GM20000 (cell line): ENCODE measurements around the gene DCC.

Experiments
- DNase-seq: peaks from one replicate; pipeline ENCODE4 v3.0.0; 2012; ENCODE audit warnings: low spot score
- TF ChIP-seq, protein P1 (sequence below): IDR thresholded peaks from 2 replicates; pipeline ENCODE4 v1.5.1; 2012; ENCODE audit warnings: mild to moderate bottlenecking, control low read depth; ENCODE audit errors: extremely low read depth, missing control alignments

DCC gene

DNA sequence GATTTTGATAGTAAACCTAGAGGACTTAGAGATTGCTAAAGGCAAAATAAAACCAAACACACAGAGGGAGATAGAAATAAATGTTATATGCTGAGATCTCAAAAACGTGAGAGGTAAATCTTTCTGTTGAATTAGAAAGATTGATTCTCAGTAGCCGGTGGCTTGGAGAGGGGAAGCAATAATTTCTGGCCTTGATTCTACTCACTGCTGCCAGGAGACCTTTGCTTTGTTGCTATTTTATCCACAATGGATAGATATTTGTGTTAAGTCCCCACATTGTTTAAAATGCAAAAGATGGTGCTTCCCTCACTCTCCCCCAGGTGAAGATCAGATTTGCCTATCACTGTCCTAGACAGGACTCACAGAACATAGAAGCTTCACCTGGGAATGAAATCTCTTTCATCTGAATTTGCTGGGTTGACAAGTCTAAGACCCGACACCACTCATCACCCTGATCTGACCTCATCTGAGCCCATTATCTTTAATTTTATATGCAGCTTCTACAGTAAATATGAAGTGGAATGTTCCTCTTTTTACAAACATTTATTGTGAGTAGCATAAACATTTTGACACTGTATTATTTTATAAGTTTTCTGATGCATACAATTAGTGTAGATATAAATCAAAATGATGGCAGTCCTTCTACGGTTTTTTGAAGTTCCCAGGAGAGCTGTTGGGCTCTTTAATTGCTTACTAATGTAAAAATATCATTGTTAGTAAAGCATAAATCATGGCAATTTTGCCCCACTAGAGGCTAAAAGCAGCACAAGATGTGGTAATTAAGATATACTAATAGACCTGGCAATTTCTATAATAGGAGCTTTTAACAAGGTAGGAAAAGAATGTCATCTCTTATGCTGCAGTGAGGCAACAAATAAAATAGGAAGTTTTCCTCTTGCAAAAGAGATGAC is 149.7 kb downstream of the DCC start:
- no peak for DNase-seq
- TF ChIP-seq, protein P1, sequence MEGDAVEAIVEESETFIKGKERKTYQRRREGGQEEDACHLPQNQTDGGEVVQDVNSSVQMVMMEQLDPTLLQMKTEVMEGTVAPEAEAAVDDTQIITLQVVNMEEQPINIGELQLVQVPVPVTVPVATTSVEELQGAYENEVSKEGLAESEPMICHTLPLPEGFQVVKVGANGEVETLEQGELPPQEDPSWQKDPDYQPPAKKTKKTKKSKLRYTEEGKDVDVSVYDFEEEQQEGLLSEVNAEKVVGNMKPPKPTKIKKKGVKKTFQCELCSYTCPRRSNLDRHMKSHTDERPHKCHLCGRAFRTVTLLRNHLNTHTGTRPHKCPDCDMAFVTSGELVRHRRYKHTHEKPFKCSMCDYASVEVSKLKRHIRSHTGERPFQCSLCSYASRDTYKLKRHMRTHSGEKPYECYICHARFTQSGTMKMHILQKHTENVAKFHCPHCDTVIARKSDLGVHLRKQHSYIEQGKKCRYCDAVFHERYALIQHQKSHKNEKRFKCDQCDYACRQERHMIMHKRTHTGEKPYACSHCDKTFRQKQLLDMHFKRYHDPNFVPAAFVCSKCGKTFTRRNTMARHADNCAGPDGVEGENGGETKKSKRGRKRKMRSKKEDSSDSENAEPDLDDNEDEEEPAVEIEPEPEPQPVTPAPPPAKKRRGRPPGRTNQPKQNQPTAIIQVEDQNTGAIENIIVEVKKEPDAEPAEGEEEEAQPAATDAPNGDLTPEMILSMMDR = no peak

DNA sequence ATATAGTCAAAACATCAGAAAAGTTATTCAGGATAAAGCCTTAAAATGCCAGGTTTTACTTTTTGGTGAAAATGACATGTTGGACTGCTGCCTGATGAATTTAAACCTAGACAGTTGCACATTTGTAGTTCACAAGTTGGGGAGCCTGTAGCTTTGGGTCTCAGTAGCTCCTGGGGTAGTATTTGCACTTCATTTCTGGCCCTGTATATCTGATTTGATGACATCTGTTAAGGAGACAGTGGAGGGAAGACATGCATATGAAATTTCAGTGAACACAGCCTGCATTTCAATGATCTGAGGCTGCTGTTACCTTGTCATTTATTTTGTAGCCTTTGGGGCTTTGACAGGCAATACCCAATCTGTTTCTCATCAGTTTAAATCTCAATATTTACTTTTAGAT is 156.4 kb downstream of the DCC start:
- TF ChIP-seq, protein P1 = no peak
- DNase-seq = no peak

DNA sequence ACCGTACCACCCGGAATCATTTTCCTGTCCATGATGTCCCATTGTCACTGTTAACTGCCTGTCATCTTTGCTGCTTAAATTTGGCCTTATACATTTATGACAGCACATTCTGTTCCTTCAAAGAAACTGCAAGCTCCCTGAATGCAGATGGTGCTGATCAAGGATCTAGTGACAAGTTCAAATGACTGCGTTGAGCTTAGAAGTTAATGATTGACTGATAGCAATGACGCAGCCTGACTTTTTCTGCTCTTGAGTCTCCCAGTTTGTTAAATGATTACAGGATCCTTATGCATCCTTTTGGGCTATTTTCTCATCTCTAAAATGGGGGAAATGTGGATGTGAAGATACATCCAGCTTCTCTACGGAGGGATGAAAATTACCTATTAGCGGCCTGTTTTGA is 159.0 kb downstream of the DCC start:
- TF ChIP-seq, protein P1 = no peak
- DNase-seq = no peak

DNA sequence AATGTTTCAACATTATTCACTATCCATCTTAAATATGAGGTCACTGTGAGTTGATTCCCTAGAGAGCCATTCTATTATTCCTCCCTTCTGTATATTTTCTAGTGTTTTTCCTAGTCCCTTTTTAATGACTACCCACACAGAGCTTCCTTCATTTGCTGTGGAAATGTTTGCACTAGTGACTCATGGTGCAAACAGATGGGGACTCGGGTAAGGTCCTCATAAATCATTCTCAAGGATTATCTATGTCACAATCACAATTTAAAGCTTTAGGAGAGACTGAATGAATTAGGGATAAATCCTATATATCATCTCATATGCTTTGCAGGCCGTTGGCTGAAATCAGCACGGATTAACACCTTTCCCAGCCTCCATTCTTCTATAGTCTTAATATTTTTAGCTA is 159.6 kb downstream of the DCC start:
- TF ChIP-seq, protein P1 = no peak
- DNase-seq = no peak

DNA sequence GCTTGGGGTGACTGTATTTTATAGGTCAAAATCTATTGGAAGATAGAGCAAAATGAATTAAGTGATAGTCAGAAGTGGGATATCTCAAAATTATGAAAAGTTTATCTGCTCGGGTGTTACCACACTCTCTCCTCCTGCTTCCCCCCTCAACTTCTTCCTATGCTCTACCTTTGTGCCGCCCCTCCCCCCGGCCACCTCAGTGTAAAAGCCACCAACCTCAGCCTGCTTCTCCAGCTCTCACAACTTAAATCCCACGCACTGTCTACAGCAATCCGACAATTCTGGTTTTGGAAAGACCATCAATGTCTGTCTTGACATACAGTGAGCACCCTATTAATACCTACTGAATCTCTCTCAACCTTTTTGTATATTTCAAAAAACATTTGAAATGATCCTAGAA is 164.6 kb downstream of the DCC start:
- DNase-seq = no peak
- TF ChIP-seq, protein P1 = no peak

DNA sequence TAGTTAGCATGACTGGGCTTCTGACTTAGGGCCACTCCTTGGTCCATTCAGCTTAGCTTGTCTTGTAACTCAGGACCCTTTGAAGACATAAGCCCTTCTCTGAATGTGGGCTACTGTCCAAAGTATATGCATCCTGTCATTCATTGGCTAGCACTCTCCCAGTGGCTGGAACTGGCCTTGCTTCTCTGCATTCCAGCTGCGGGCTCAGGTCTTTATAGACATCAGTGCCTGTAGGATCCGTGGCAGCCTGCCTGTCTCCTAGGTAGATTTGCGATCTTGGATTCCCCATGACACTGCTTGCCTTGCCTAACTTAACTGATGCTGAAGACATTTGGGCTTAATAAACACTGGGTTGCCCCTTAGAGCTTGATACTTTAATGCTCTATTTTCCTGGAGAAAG is 170.1 kb downstream of the DCC start:
- no peak for DNase-seq
- TF ChIP-seq, protein P1 = no peak

DNA sequence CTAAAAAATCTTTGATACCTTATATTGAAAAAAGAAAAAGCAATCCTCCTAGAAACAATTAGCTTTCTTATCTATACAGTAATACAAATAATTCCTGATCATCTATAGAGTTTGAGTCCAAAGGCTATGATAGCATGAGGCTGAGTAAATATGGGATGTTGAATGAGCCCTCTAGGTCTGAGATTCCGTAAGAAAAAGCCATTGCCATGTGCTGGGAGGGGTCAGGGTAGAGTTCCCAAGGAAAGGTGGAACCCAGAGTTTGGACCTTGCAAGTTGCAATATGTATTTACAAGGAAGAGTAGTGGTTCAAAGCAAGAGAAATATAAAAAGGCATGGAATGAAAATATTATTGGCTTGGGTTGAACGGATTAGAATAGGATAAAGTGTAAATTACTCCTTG is 178.1 kb downstream of the DCC start:
- TF ChIP-seq, protein P1 = no peak
- no peak for DNase-seq
